IPS-11a (cell line): Measurements from ENCODE around the gene OGDH.
"Not testable (repeated sequence)": the region's sequence is repeated elsewhere in the genome, so short reads cannot be mapped to it uniquely, and the experiment has no call there.

ENCODE experiments used
- H3K4me3 ChIP-seq: one replicate; pipeline ENCODE4 v1.5.1; 2013; ENCODE audit warnings: low read depth, low read length, control low read depth

Gene OGDH

GRCh38 chr7:44666566-44666965 is 60.1 kb downstream of the OGDH start:
- no peak overlapping the region for H3K4me3 ChIP-seq

DNA sequence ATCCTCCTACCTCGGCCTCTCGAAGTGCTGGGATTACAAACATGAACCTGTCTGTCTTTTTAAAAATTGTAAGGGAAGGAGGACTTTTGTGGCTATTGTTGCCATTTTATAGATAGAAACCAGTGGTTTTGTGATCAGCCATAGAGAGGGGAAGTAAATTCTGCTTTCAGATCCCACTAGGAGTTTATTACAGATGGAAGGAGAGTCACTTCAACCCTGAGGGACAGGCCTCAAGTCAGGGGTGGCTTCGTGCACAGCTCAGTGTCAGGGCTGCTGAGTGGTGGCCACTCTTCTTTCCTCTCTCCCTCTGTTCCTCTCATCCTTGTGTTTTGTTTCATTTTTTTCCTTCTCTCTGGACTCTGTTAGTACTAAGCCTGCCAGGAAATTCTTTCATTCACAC is 60.8 kb downstream of the OGDH start:
- H3K4me3 ChIP-seq = no peak overlapping the region

DNA sequence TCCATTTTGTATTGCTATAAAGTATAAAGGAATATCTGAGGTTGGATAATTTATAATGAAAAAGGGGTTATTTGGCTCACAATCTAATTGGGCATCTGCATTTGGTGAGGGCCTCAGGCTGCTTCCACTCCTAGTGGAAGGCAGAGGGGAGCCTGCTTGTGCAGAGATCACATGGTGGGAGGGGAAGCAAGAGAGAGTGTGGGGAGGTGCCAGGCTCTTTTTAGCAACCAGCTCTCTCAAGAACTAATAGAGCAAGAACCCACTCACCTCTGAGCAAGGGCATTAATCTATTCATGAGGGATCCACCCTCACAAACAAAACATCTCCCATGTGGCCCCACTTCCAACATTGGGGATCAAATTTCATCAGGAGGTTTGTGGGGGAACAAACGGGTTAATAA is 64.6 kb downstream of the OGDH start:
- H3K4me3 ChIP-seq = no peak overlapping the region

DNA sequence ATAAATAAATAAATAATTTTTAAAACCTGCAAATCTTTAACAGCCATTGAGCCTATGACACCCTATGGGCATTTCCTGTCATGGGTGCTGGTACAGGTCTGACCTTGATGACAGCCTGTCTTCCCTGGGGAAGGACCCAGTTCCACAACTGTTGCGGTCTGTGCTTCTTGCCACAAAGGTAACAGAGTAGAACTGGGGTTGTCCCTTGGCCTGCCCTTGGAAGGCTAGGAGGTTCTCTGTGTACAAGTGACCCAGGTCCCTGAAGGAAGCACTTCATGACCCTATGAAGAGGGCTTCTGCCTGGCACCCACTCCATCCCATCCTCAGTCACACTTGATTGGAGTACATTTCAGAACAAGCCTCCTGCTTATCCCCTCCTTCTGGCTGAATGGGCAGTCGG is 66.9 kb downstream of the OGDH start:
- no peak overlapping the region for H3K4me3 ChIP-seq

- H3K4me3 ChIP-seq = no peak overlapping the region
Measured at GRCh38 chr7:44673771-44674170, 67.3 kb downstream of the OGDH start.

DNA sequence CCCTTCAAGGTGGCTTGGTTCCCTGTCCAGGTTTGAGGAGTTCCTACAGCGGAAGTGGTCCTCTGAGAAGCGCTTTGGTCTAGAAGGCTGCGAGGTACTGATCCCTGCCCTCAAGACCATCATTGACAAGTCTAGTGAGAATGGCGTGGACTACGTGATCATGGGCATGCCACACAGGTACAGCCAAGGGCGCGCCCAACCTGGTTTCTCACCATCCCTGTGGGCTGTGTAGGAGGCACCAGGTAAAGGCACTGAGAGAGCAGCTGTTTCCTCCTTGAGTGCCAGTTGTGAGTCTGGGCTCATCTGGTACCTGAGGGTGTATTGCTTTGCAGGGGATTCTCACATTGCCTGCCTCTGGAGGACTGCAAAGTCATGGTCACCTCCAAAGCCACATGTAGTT is 68.0 kb downstream of the OGDH start:
- no peak overlapping the region for H3K4me3 ChIP-seq

DNA sequence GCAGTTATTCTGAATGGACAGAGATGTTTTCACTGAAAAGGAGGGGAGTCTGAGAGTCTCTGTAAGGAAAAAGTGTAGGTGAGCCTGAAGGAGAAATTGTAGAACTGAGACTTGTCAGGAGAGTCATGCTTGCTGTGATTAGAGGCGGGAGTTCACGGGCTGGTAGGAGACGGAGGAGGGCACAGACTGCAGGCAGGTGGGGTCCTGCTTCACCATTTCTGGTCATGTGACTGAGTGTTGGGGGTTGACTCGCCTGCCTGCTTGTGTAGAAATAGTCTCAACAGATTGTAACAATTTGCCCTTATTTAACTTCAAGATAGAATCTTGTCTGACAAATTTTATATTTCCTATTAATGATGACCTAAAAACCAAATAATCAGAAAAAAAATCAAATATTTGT is 70.3 kb downstream of the OGDH start:
- H3K4me3 ChIP-seq = no peak overlapping the region

GRCh38 chr7:44678101-44678470 is 71.7 kb downstream of the OGDH start:
- H3K4me3 ChIP-seq = no peak overlapping the region

- no peak overlapping the region for H3K4me3 ChIP-seq
Measured at GRCh38 chr7:44678471-44679179, 72.2 kb downstream of the OGDH start.

- H3K4me3 ChIP-seq = no peak overlapping the region
Measured at GRCh38 chr7:44681645-44682044, 75.2 kb downstream of the OGDH start.

DNA sequence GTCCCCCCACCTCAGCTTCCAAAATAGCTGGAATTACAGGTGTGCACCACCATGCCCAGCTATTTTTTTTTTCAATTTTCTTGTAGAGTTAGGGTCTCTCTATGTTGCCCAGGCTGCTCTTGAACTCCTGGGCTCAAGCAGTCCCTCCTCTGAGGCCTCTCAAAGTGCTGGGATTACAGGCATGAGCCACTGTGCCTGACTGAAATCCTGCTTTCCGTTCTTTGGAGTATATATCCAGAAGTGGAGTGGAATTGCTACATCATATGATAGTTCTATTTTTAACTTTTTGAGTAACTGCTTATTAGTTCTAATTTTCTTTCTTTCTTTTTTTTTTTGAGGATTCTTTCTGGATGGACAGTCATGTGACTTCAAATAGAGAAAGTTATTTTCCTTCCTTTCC is 79.3 kb downstream of the OGDH start:
- H3K4me3 ChIP-seq = no peak overlapping the region

DNA sequence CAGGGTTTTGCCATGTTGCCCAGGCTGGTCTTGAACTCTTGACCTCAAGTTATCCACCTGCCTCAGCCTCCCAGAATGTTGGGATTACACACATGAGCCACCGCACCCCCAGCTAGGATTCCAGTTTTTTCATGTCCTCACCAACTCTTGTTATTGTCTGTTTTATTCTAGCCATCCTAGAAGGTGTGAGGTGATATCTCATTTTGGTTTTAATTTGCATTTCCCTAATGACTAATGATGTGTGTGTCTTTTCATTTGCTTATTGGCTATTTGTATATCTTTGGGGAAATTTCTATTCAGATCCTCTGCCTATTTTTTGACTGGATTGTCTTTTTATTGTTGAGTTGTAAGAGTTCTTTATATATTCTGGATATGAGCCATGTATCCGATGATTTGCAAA is 83.0 kb downstream of the OGDH start:
- H3K4me3 ChIP-seq = no peak overlapping the region

- no peak overlapping the region for H3K4me3 ChIP-seq
Measured at GRCh38 chr7:44693641-44694313, 87.3 kb downstream of the OGDH start.

DNA sequence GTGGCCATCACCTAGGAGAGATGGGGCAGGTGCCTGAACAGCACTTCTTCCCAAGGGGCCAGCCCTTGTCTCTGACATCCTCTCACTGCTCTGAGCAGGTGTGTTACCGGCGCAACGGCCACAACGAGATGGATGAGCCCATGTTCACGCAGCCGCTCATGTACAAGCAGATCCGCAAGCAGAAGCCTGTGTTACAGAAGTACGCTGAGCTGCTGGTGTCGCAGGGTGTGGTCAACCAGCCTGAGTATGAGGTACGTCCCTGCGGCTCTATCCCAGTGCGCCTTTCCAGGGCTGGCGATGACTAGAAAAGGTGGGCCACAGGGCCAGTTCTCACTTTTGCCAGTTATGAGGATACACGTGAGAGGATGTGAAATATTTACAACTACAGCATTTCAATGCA is 87.9 kb downstream of the OGDH start:
- no peak overlapping the region for H3K4me3 ChIP-seq

GRCh38 chr7:44694766-44695165 is 88.3 kb downstream of the OGDH start:
- H3K4me3 ChIP-seq = no peak overlapping the region

DNA sequence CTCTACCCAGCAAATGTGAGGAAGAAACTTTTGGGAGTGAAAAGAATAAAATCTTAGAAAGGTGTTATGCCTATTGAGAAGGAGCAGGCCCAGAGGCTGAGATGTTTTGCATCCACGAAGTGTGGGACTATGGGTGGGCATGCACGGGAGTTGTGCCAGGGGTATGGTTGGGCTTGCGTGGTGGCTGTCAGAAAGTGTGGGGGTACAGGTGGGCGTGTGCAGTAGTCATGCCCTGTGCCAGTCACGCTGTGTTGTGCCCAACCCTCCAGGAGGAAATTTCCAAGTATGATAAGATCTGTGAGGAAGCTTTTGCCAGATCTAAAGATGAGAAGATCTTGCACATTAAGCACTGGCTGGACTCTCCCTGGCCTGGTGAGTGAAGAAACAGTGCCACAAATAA is 89.3 kb downstream of the OGDH start:
- no peak overlapping the region for H3K4me3 ChIP-seq

GRCh38 chr7:44696728-44697127 is 90.3 kb downstream of the OGDH start:
- H3K4me3 ChIP-seq = no peak overlapping the region

- H3K4me3 ChIP-seq = no peak overlapping the region
Measured at GRCh38 chr7:44697136-44698045, 91.0 kb downstream of the OGDH start.

GRCh38 chr7:44698046-44698580 is 91.7 kb downstream of the OGDH start:
- H3K4me3 ChIP-seq = no peak overlapping the region

DNA sequence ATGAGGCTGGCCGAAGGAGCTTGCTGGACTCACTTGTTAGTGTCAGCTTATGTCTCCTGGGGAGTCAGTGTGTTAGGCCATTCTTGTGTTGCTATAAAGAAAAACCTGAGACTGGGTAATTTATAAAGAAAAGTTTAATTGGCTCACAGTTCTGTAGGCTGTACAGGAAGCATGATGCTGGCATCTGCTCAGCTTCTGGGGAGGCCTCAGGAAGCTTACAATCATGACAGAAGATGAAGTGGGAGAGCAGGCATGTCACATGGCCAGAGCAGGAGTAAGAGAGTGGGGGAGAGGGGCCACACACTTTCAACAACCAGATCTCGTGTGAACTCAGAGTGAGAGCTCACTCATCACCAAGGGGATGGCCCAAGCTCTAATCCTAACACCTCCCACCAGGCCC is 93.2 kb downstream of the OGDH start:
- not testable (repeated sequence) for H3K4me3 ChIP-seq

DNA sequence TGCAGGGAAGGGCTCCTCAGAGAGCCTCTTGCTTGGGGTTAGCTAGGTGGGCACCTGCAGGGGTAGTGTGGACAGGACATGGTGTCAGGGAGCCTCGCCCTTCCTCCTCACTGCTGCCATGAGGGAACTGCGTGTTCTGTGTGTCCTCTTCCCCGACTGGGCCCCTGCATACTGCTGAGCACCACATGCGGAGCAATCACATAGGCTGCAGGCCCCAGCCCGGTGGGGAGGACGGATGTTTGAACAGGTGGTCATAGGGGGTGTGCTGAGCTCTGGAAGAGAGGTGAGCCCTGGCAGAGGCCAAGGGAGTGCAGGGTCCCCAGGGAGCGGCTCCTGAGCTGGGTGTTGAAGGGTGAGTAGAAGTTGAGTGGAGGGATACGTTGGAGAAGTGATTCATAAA is 93.9 kb downstream of the OGDH start:
- H3K4me3 ChIP-seq = no peak overlapping the region

DNA sequence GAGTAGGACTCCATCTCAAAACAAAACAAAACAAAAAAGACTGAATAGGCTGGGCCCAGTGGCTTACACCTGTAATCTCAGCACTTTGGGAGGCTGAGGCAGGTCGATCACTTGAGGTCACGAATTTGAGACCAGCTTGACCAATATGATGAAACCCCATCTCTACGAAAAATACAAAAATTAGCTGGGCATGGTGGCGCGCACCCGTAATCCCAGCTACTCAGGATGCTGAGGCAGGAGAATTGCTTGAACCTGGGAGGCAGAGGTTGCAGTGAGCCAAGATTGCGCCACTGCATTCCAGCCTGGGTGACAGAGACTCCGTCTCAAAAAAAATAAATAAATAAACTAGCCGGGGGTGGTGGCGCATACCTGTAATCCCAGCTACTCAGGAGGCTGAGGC is 97.0 kb downstream of the OGDH start:
- not testable (repeated sequence) for H3K4me3 ChIP-seq
